ENCODE data around the gene PEX12. TPM values are rescaled to one million over a fixed set of nuclear protein-coding genes. Genes with fewer than 3 reads are reported as not detected.

PEX12 gene
- total and polyA plus RNA-seq, 2 of the 4 experiments (the other 2 are of a cell fraction), result 4.5 to 7.9 TPM

DNA sequence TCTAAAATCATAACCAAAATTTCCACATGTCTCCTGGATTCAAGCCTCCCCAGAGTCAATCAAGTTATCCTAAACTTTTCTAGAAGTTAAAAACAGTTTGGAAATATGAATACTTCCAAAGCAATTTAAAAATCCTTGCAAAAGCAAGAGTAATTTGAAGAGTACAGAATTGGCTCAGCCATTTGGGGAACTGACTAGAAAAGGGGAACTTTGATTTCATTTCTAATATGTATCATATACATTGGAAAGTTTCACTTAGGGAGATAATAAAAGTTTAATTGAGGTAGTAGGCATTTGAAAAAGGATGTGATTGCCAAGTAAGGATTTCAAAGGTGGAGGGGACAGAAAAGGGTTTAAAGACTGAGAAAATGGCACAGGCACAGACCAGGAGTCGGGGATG is 31.9 kb downstream of the PEX12 start:
- no peak overlapping the region for H3K18ac ChIP-seq (ENCODE audit: low read depth, low read length)
- H2AFZ ChIP-seq (replicated peaks; ENCODE audit: low read length, poor library complexity), result no peak overlapping the region
- peaks cover 19% of the 10 kb centered on the region for H3K27me3 ChIP-seq (ENCODE audit: control insufficient read depth, insufficient read depth, low read length)
- H3K9me3 ChIP-seq (ENCODE audit: control insufficient read depth, insufficient read depth, low read length), result no peaks in the 10 kb centered on the region
- DNase-seq (no peak), ATAC-seq (ENCODE audit: low read depth) (no peak)
- no peak overlapping the region for H3K4me3 ChIP-seq (ENCODE audit: insufficient read depth, low read depth, low read length)
- no TSS peak for BruUV-seq (replicated peaks)
- ChIA-PET CTCF (no interaction called here), POLR2A (ENCODE audit: unreplicated experiment) (no interaction called here)
- no peaks in the 10 kb centered on the region for H3K36me3 ChIP-seq (ENCODE audit: control insufficient read depth, insufficient read depth, low read length)
- no peak overlapping the region for H3K4me2 ChIP-seq (ENCODE audit: low read depth, low read length)
- H3K79me1 ChIP-seq (ENCODE audit: low read depth in 1 of 2, low read length in 2 of 2), result no peaks in the 10 kb centered on the region
- no peak for TF ChIP-seq RCOR1 (IDR thresholded peaks at IDR 0.05; ENCODE audit: insufficient replicate concordance, low read length)
- TF ChIP-seq FOS (IDR thresholded peaks at IDR 0.05; ENCODE audit: low read depth, low read length), result no peak
- no peak for TF ChIP-seq CHD1 (IDR thresholded peaks at IDR 0.05; ENCODE audit: low read depth, low read length)
- no peak for TF ChIP-seq CEBPB (IDR thresholded peaks at IDR 0.05; ENCODE audit: low read depth, low read length)
- TF ChIP-seq RFX5 (IDR thresholded peaks at IDR 0.05; ENCODE audit: low read depth, low read length), result no peak
- H2BK120ac ChIP-seq (ENCODE audit: low read depth, low read length), result no peak overlapping the region
- in situ Hi-C loops (cut with MboI; ENCODE audit: low sequenced_read_pairs) (loop anchor here (25.0 kb wide), 1 partner anchor 1134 kb away; no protein-coding TSS in a partner anchor), dilution Hi-C loops (cut with HindIII; ENCODE audit: low sequenced_read_pairs, unreplicated experiment) (loop anchor here (25.0 kb wide), 2 partner anchors 234 to 359 kb away; partner anchors contain the start of gene SLC35G3), intact Hi-C loops (cut with micrococcal nuclease) (loop anchor here (10.0 kb wide), 1 partner anchor 552 kb away; no protein-coding TSS in a partner anchor)
- H2BK20ac ChIP-seq (ENCODE audit: low read depth, low read length), result no peak overlapping the region
- H4K8ac ChIP-seq (ENCODE audit: low read depth in 2 of 2, low read length in 2 of 2), result no peak overlapping the region
- H4K5ac ChIP-seq (ENCODE audit: low read depth, low read length), result no peak overlapping the region
- no peak overlapping the region for H2AK5ac ChIP-seq (ENCODE audit: low read depth, low read length)
- H2AK9ac ChIP-seq (replicated peaks; ENCODE audit: low read depth, low read length, poor library complexity), result no peak overlapping the region
- no peak overlapping the region for H3K14ac ChIP-seq (replicated peaks; ENCODE audit: low read depth, low read length)
- no peaks in the 10 kb centered on the region for H4K20me1 ChIP-seq (ENCODE audit: insufficient read depth, low read length)
- H3K56ac ChIP-seq (ENCODE audit: extremely low read depth, insufficient read depth, low read length), result no peak overlapping the region
- WGBS, 2 experiments (ENCODE audit: extremely low coverage in 2 of 2, insufficient read length in 1 of 2), result 29% methylated on average over 1 of the region's 1 CpG; no CpG with 5 or more reads in 1 of the 2 experiments
- no peak overlapping the region for H3K27ac ChIP-seq (ENCODE audit: insufficient read depth, low read length)
- no peak overlapping the region for H3K9ac ChIP-seq (ENCODE audit: low read depth, low read length)
- H2BK5ac ChIP-seq (ENCODE audit: low read depth, low read length, poor library complexity, severe bottlenecking), result no peak overlapping the region
- no peak overlapping the region for H4K91ac ChIP-seq (ENCODE audit: insufficient read depth, low read depth, low read length)
- H3K4me1 ChIP-seq (ENCODE audit: control insufficient read depth, insufficient read depth, low read length), result no peaks in the 10 kb centered on the region
- no peak overlapping the region for H3K23ac ChIP-seq (ENCODE audit: low read depth, low read length)
- H2BK15ac ChIP-seq (ENCODE audit: low read depth, low read length), result no peak overlapping the region
- no peak overlapping the region for H3K4ac ChIP-seq (ENCODE audit: low read depth, low read length)
- H3K9me1 ChIP-seq (ENCODE audit: insufficient read depth, low read length), result no peaks in the 10 kb centered on the region

All from IMR-90 (cell line).